Sigmoid colon (tissue), 4 donors: ENCODE measurements around the gene PRMT9.

Experiments
- CTCF ChIP-seq, 4 experiments: fragments of 450-650 bp in 3 of 4; fragments of 200-600 bp in 1 of 4; IDR thresholded peaks; one replicate each; pipeline ENCODE4 v1.5.1; 2016 to 2019; ENCODE audit warnings: antibody characterized with exemption in 4 of 4, mild to moderate bottlenecking in 3 of 4, moderate library complexity in 2 of 4
- EP300 ChIP-seq, 4 donors: sonication (generic); formaldehyde crosslinking; IDR thresholded peaks; one replicate each; pipeline ENCODE4 v1.6.1; 2017; ENCODE audit warnings: antibody characterized with exemption in 4 of 4
- POLR2A ChIP-seq, 2 donors: fragments of 450-650 bp; IDR thresholded peaks; one replicate each; pipeline ENCODE4 v1.6.1; 2016; ENCODE audit warnings: antibody characterized with exemption in 2 of 2, mild to moderate bottlenecking in 2 of 2, moderate library complexity in 2 of 2
- POLR2AphosphoS5 ChIP-seq, 4 donors: sonication (generic); formaldehyde crosslinking; IDR thresholded peaks; one replicate each; pipeline ENCODE4 v1.6.1; 2017; ENCODE audit warnings: antibody characterized with exemption in 4 of 4

GRCh38 chr4:147638365-147638764 lies 45.6 kb downstream of the PRMT9 start:
- TF ChIP-seq POLR2A (IDR thresholded peaks at IDR 0.05) (no peak), CTCF (IDR thresholded peaks at IDR 0.05) (no peak), EP300 (IDR thresholded peaks at IDR 0.05) (no peak), POLR2AphosphoS5 (IDR thresholded peaks at IDR 0.05) (no peak)
